Retinal pigment epithelial cell (primary cell): Measurements from ENCODE around the gene OR6C76.
"Not testable (repeated sequence)": the region's sequence is repeated elsewhere in the genome, so short reads cannot be mapped to it uniquely, and the experiment has no call there.

ENCODE experiments used
- DNase-seq: peaks from one replicate; pipeline ENCODE4 v3.0.0-alpha.2; 2010; ENCODE audit warnings: low read depth
- H3K4me3 ChIP-seq: 2 replicates; pipeline ENCODE4 v1.5.1; 2011; ENCODE audit warnings: mild to moderate bottlenecking, low read length, control low read depth, moderate library complexity
- CTCF ChIP-seq: conservative IDR thresholded peaks from 2 replicates; pipeline ENCODE4 v1.5.1; 2011; ENCODE audit warnings: low read depth, low read length, control low read depth, inconsistent platforms

OR6C76 gene

GRCh38 chr12:55448825-55449224 is 22.8 kb downstream of the OR6C76 start:
- no peak for DNase-seq
- H3K4me3 ChIP-seq: no peak overlapping the region
- TF ChIP-seq CTCF: no peak

- not testable (repeated sequence) for H3K4me3 ChIP-seq, DNase-seq
Observed at GRCh38 chr12:55464926-55465325, 38.9 kb downstream of the OR6C76 start.

- DNase-seq: no peak
- TF ChIP-seq CTCF: no peak
- no peak overlapping the region for H3K4me3 ChIP-seq
Observed at GRCh38 chr12:55467836-55468235, 41.8 kb downstream of the OR6C76 start.

GRCh38 chr12:55469291-55469690 is 43.2 kb downstream of the OR6C76 start:
- no peak for DNase-seq
- H3K4me3 ChIP-seq: no peak overlapping the region
- TF ChIP-seq CTCF: no peak

- TF ChIP-seq CTCF: no peak
- DNase-seq: no peak
- no peak within 1 kb of the TSS for H3K4me3 ChIP-seq
Observed at GRCh38 chr12:55470088-55470829, 44.2 kb downstream of the OR6C76 start, which contains the start of gene OR6C70. Gene OR6C70, minus strand, starts transcription at chr12:55470138. Its CDS starts 0 bp downstream, at chr12:55470138.

GRCh38 chr12:55472264-55472663 is 46.2 kb downstream of the OR6C76 start:
- DNase-seq: no peak
- no peak for TF ChIP-seq CTCF
- no peak overlapping the region for H3K4me3 ChIP-seq
